ENCODE results near the gene NRXN3.

- TF ChIP-seq GATA2 (IDR thresholded peaks at IDR 0.05; ENCODE audit: low read depth, low read length) (no peak), GATA3 (IDR thresholded peaks at IDR 0.05; ENCODE audit: low read depth, low read length) (no peak)
These were observed 396.6 kb downstream of the NRXN3 start for GRCh38 chr14:78566859-78567172.

Measured in SH-SY5Y (cell line).